GM21786 (cell line): ENCODE data around the gene MCAM.

Experiments used
- ATAC-seq: cut with Tn5 transposase; IDR thresholded peaks from one replicate; pipeline ENCODE4 v1.9.1; 2021; ENCODE audit not compliant: unreplicated experiment

The MCAM gene

GRCh38 chr11:119332111-119332765, 15.3 kb upstream of the MCAM start:
- ATAC-seq: no peak

- no peak for ATAC-seq
Observed at GRCh38 chr11:119330237-119330636, 13.3 kb upstream of the MCAM start.

- ATAC-seq: no peak
Observed at GRCh38 chr11:119329320-119329719, 12.4 kb upstream of the MCAM start.

DNA sequence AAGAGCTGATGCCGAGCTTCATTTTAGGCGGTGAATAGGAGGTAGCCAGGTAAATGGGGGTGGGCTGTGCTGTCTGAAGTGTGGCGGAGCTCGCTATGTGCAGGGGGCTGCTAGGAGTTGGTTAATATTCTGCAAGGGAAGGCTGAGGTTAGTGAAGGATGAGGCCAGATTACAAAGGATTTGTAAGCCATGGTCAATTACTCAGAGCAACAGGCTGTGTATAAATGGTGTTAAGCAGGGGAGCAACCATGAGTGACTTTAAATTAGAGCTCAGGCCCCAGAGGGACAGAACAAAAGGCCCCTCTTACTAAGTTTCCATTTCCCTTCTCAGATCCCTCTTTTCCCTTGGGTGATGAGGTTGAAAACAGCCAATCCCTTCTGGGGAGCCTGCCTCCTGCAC, 7.3 kb upstream of the MCAM start:
- ATAC-seq: no peak

DNA sequence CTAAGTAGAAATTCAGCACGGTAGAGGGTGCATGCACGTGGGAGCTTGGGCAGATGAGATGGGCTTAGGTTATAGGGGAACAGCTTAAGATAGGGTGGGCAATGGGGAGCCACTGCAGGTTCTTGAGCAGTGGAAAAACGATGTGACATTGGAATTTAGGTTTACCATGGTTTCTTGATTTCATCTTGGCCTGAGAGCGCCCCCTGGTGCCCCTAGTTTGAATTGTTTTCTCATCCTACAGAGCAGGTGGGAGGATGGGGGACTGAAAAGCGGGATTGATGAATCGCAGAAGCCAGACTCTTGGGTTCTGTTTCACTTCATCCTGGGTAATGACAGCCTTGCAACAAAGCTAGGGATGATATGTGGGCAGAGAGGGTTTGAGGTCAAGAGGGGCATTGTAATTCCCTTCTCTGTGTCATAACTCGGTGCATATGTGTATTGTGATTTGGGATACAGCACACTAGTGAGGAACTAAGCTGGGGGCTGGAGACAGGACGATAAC, 6.7 kb upstream of the MCAM start:
- ATAC-seq: no peak

DNA sequence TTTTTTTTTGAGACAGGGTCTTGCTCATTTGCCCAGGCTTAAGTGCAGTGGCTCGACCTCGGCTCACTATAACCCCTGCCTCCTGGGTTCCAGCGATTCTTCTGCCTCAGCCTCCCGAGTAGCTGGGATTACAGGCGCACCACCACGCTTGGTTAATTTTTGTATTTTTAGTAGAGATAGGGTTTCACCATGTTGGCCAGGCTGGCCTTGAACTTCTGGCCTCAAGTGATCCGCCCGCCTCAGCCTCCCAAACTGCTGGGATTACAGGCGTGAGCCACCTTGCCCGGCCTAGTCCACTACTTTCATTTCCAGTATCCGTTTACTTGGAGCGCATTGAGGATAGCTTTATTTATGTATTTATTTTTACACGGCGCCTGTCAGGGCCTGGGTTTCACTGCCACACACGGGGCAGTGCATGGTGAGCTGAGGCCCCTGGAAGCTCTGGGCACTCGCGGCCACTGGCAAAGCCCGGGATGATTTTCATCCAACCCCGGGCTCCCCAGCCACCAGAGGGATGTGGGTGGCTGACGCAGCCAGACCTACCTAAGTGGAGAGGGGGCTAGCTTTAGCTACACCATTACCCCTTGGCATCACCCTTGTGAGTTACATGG, 6.1 kb upstream of the MCAM start:
- ATAC-seq: no peak

- no peak for ATAC-seq
Observed at GRCh38 chr11:119322360-119322739, 5.4 kb upstream of the MCAM start.

DNA sequence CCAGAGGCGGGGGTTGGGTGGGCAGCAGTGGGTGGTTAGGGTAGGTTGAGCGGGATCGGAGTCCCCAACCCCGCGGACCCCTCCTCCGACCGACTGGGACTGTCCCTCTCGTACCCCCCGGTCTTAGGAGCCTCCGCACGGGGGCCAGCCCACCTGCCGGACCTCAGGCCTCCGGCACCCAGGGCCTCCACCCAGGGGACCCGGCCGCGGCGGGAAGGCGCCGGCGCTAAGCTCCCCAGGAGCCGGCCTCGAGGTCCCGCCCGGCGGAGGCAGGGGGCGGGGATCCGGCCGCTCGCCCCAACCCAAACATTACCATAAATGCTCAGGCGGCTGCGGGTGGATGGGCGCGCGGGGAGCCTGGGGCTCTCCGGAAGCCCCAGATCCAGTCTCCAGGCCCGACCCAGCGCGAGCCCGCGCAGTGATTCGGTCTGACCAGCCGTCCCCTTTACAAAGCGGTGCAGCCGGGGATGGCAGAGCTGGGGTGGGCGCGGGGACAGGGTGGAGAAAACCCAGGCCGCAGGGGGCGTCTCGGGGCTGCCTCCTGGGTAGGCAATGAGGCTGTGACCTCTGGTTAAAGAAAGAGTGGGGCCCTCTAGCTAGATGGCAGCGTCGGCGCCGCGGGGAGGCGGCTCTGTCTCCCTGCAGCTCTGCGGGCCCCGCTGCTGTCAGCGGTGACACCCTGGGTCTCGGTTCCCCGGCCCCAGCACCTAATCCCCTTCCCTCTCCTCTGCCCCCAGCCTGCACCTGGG, 4.0 kb upstream of the MCAM start:
- ATAC-seq: peak; percentile 31

- no peak for ATAC-seq
Observed at GRCh38 chr11:119320240-119320775, 3.4 kb upstream of the MCAM start.

DNA sequence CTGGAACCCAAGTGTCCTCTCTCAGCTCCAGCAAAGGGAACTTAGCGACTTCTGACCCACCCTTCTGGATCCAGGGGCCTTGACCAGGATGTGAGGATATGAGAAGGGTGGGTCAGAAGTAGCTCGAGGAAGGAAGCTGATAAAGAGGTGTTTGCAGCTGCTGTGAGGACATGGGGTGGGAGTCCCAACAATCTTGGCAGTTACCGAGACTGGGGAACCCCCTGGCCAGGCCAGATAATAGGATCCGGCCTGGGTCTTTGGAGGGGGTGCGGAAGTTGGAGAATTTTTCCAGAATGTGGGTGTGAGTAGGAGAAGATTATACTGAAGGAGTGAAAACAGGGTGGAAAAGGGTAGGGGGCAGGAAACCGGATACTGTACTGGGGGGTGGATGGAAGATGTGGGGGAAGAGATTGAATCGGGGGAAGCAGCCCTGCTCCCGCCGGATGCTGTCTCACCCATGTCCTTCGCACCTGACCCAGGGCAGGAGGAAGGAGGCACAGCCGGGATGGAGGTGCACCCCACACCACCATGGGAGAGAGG, 2.8 kb upstream of the MCAM start:
- no peak for ATAC-seq

DNA sequence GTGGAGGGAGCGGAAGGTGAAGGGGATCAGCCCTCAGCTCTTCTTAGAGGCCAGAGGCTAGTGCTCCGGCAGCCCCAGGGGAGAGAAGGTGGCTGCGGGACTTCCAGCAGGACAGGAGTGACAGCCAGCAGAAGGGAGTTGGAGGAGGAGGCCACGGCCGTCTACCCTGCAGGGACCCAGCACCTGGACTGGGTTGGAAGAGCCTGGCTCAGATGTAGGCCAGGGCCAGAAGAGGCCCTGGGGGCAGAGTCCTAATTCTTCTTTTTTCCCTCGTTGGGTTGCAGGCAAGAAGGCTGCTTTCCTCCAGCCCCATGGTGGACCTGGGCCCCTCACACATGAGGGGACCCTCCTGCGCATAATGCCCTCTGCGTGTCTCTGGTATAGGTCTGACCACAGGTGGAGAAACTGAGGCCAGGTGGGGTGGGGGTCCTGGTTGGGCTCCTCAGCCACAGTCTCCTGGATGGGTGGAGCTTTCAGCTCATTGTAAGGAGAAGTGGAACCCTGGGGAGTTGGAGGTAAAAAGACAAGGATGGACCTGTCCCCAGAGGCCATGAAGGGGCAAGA, 2.3 kb upstream of the MCAM start:
- no peak for ATAC-seq

DNA sequence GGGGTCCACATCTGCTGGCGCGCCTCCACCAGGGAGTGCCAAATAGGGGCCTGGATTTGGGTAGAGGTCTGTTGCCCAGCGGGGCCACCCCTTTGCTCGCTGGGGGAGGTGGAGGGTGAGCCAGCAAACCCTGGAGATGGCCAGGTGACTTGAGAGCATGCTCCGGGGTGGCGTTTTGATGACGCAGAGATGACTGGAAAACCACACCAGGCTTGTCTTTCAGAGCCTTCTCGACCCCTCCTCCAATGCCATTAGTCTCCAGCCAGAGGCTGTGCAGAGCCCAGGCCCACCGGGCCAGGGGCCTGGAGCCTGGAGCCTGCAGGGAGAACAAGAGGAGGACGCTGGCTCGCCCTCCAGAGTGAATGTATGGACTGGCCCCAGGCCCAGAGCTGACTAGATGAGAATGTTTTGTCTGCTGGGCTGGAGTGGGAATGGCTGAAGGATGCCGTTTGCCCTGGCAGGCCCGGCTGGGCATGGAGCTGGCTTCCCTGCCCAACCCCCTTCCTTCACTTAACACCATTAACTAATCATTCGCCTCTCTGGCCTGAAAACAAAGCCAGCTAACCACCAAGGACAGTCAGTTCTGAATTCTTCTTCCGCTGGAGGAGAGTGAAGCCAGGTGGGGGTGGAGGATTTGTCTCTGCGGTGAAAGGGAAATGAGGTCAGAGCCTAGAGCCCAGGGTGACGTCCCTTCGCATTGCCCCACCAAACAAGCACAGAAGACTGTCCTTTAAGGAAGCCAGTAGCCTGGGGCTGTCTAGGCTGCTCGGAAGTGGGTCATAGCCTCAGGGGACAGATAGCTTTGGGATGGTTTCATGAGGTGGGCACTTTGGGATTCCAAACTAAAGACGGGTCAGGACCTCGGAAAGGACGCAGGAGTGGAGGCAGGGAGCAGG, 1.6 kb upstream of the MCAM start:
- ATAC-seq: peak; percentile 31

DNA sequence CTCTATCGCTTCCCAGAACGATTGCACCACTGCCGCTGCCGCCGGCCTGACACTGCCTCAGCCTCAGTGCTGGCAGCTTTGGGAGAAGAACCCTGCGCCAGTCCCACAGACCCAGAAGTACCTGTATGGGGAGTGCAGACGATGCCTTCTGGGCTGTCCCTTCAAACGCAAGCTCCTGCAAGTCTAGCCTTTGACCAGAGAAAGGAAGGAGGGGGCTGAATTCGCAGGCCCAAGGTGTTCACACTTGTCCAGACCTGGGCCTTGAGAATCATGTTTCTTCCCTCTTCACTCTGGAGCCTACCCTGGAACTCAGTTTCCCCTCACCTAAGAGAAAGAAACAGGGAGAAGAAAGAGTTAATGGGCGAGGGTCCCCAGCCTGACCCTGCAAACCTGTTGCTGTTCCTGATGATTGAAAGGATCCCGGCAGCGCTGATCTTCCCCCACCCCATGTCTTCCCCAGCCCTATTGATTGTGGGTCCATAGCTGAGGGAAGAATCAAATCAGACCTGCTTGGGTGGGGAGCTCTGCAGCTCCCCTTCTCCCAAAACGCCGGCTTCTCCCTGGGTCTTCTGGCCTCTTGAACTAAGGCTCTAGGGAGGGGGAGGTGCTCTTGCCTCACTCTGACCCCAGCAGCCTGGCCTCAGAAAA, 786 bp upstream of the MCAM start:
- ATAC-seq: no peak

DNA sequence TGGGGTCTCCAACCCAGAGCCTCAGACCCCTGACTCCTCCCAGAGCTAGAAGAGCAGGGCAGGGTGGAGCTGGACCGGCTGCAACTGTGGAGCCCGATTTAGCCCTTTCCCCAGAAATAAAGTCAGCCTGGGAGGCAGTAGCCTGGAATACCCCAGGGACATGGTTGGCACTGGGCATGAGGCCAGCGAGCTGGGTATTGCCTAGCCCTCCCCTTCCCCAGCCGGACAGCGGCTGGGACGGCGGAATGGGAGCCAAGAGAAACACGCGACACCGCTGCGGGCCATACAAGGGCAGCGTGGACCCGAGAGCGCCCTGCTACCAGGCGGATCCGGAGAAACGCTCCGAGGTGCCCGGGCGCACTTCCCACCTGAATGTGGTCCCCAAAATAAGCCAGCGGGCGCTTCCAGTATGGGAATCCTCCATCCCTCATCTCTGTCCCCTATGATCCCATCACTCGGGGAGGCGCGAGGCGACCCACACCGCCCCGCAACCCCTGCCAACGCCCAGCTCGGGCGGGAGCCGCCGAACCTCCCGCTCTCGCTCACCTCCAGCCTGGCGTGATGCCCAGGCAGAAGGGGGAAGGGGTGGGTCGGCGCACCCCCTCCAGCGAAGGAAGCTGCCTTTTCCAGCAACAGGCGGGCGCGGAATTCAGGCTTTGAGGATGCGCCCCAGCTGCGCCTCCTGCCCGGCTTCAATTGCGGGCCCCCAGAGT, 758 bp downstream of the MCAM start:
- ATAC-seq: no peak

DNA sequence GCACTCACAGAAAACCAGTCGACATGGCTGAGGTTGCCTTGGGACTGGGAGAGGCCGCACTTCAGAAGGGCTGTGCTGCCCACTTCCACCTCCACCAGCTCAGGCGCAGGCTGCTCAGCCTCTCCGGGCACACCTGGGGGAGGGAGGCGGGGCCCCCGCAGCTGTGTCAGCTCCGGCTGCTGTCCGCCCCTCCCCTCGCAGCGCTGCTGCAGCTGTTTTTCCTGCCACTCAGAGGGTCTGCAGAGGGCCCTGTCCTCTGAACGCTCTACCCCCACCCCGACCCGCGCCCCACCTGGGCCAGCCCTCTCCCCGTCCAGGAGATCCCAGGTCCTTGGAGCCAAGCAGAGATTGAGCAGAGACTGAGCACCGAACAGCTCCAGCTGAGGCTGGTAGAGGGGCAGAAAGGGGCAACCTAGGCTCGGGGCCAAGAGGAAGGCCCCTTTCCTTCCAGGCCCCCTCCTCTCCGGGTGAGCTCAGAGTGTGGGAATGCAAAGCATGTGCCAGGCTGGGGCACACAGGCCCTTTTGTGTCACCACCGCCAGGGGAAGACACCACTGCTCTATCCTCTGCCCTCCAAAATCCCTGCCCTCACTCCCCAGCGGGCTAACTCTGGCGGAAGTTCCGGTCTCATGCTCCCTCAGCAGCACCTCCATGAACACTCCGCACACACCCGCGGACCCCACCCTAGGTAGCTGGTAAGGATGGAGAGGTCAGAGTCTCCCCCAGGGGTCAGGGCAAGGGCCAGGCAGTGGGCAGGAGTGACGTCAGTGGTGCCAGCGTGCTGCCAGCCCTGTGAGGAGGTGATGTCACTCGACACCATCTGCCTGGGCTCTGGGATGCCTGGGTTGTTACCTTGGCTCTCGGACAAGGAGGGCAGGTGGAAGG, 1.6 kb downstream of the MCAM start:
- ATAC-seq: no peak

DNA sequence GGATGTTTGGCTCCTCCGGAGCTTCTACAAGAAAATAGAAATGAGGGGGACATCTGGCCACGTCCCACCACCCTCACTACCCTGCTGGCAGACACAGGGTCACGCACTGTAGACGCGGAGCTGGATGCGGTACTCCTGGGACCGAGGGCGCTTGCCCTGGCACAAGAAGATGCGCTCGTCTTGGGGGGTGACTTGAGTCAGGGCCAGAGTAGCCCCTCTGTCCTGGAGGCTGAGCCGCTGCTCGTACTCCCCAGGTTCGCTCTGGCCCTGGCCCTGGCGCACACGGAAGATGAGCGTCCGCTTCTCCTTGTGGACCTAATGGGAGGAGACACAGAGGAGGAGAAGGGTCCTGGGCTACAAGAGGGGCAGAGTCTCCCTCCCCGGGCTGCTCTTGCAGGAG, 2.2 kb downstream of the MCAM start:
- ATAC-seq: no peak

GRCh38 chr11:119310682-119311052, 6.3 kb downstream of the MCAM start:
- ATAC-seq: no peak

DNA sequence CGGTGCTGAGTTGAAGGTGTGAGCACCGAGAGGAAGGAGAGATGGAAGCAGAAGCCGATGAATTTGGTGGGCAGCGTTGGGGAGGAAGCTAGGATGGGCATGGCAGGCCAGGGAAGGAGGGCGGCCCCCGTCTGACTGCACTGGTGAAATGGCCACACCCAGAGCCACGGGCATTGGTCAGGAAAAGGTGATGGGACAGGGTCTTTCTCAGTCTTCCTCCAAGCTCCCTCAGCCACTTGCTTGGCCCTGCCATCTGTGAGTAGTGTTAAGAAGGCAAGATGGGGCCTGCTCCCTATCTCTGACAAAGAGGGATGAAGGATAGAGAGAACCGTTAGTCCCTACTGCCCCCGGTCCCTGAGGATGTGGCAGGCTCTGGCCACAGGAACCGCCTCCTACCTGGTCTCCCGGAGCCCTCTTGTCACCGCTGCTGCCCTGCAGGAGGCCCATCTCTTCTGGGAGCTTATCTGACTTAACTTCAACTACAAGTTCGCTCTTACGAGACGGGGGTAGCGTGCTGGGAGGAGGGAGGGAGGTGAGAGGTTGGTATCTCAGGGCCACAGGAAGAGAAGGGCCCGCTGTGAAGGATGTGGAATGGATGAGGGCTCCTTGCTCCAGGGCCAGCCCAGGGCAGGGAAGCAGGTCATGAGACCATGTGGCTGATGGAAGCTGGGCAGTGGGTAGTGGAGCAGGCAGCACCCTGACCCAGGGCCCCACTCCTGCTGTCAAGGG, 6.8 kb downstream of the MCAM start:
- no peak for ATAC-seq
